Activated CD4-positive, alpha-beta memory T cell treated with anti-CD3 and anti-CD28 coated beads, Interleukin-2, amount 10 ng/mL, durations not matched to agents 7 days and 5 days (primary cell): ENCODE measurements around the gene ELMO1. TPM values are rescaled to one million over a fixed set of nuclear protein-coding genes. Genes with fewer than 3 reads are reported as not detected.

Experiments used
- CTCF ChIA-PET: fragments of 350-600 bp; sonication (Branson Sonifier 250); formaldehyde crosslinking; loops from one replicate; lab custom pipeline; 2021; ENCODE audit warnings: antibody characterized with exemption, inconsistent platforms; lab: Charles Lee
- POLR2A ChIA-PET: fragments of 350-600 bp; sonication (Branson Sonifier 250); formaldehyde crosslinking; loops from one replicate; lab custom pipeline; 2021; ENCODE audit warnings: antibody characterized with exemption; lab: Charles Lee
- DNase-seq: peaks from one replicate; pipeline ENCODE4 v3.0.0-alpha.2; 2020
- H3K27ac Mint-ChIP-seq: one replicate; pipeline ENCODE4 v1.8.0; 2021; ENCODE audit warnings: mild to moderate bottlenecking, mixed read lengths
- H3K27me3 Mint-ChIP-seq: one replicate; pipeline ENCODE4 v1.8.0; 2021; ENCODE audit warnings: mixed read lengths
- H3K36me3 Mint-ChIP-seq: one replicate; pipeline ENCODE4 v1.8.0; 2021; ENCODE audit warnings: low read depth, mixed read lengths
- H3K4me1 Mint-ChIP-seq: one replicate; pipeline ENCODE4 v1.8.0; 2021; ENCODE audit warnings: mixed read lengths
- H3K4me3 Mint-ChIP-seq: one replicate; pipeline ENCODE4 v1.8.0; 2021; ENCODE audit warnings: mild to moderate bottlenecking, mixed read lengths
- H3K9me3 Mint-ChIP-seq: one replicate; pipeline ENCODE4 v1.8.0; 2021; ENCODE audit warnings: mixed read lengths
- total RNA-seq, 2 experiments: library from RNA; stranded (reverse); gene quantifications; one replicate each; pipeline ENCODE4 v1.2.3, GENCODE V29; 2021

ELMO1 gene
- total RNA-seq, 2 experiments from 2014 or later, result 100 to 102 TPM

DNA sequence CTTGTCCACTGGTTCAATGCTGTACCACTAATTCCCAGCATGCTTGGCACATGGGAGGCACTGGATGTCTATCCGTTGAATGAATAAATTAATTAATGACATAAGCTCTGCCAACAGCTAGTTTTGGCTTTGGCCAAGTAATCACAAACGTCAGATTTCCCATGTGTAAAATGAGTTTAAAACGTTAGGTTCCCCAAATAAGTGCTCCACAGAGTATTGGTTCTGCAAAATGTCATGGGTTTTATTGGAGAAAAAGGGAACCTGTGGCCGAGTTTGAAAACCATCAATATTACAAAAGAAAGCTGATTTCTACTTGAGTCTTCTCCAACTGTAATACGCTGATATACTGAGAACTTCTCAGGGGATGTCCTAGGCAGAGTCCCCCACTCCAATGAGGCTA lies 23.2 kb downstream of the ELMO1 start:
- H3K4me3 Mint-ChIP-seq, result no peak overlapping the region
- H3K4me1 Mint-ChIP-seq, result peaks cover 12% of the 10 kb centered on the region
- H3K27me3 Mint-ChIP-seq, result no peaks in the 10 kb centered on the region
- H3K9me3 Mint-ChIP-seq, result no peaks in the 10 kb centered on the region
- no peak for DNase-seq
- H3K27ac Mint-ChIP-seq, result no peak overlapping the region
- H3K36me3 Mint-ChIP-seq, result peaks cover 21% of the 10 kb centered on the region
- POLR2A ChIA-PET, result no interaction called here
- CTCF ChIA-PET, result interaction anchor here (0.6 to 0.9 kb wide), 2 partner anchors 9 to 157 kb away, joined by 3 read pairs; no protein-coding TSS in a partner anchor

DNA sequence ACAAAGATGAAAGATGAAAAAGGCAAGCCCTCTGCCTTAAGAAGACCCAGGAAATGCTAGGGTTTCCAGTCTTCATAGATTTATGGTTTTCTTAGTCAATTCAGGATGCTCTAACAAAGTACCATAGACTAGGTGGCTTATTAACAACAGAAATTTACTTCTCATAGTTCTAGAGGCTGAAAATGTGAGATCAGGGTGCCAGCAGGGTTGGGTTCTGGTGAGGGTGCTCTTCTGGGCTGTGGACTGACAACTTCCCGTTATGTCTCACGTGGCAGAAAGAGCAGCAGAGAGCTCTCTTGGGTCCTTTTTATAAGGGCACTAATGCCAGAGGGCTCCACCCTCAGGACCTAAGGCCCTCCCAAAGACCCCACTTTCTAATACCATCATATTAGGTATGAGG lies 23.7 kb downstream of the ELMO1 start:
- DNase-seq, result no peak
- Mint-ChIP-seq H3K36me3 (peaks cover 20% of the 10 kb centered on the region), H3K4me1 (peaks cover 12% of the 10 kb centered on the region), H3K27ac (no peak overlapping the region), H3K9me3 (no peaks in the 10 kb centered on the region), H3K27me3 (no peaks in the 10 kb centered on the region), H3K4me3 (no peak overlapping the region)
- CTCF ChIA-PET, result interaction anchor here (0.9 kb wide), 1 partner anchor 8 kb away, joined by 3 read pairs; no protein-coding TSS in a partner anchor
- POLR2A ChIA-PET, result no interaction called here

DNA sequence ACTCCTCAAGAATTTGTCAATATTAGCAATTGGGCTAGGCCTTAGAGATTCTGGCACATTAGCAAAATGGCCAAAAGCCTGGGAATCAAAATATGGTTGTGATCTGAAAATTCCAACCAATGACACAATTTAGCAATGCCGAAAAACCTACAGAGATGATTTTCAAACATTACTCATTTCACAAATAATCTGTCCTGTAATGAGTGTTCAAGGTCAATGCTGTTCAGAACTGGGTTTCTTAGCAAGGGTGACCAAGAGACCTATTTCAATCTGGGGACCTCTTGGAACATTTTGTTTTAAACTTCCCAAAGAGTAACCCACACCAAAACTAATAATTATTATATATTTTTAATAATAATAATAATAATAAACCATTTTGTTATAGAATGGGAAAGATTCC lies 24.1 kb downstream of the ELMO1 start:
- no peak for DNase-seq
- ChIA-PET POLR2A (no interaction called here), CTCF (no interaction called here)
- no peak overlapping the region for H3K4me3 Mint-ChIP-seq
- H3K27me3 Mint-ChIP-seq, result no peaks in the 10 kb centered on the region
- no peaks in the 10 kb centered on the region for H3K9me3 Mint-ChIP-seq
- peaks cover 11% of the 10 kb centered on the region for H3K4me1 Mint-ChIP-seq
- H3K27ac Mint-ChIP-seq, result no peak overlapping the region
- H3K36me3 Mint-ChIP-seq, result peaks cover 19% of the 10 kb centered on the region

DNA sequence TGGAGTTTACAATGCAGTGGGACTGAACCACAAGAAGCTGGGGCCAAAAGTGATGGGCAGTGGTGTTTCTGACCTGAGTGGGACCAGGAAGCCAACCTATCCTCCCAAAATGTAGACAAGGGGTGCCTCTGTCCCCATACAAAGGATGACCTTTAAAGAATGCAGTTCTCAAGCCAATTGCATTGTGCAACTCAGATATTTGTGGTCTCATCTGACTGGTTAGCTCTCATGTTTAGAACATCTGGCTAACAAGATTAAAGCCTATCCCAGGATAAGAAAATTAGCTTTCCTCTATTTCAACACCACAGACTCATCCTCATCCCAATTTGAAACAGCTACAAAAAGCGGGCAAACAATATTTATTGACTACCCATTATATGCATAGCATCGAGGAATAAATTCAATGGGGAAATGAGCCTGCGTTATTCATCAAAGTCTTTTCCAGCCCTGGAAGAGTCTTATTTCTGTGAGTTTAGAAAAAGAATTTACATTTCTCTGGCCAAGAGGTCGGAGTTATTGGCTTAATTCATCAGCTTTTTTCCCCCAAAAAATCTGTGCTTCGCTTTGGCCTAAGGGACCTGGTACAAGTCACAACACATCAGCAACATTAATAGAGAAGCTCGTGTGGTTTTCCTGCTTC lies 26.7 kb downstream of the ELMO1 start:
- Mint-ChIP-seq H3K9me3 (no peaks in the 10 kb centered on the region), H3K4me3 (no peak overlapping the region), H3K36me3 (peaks cover 8% of the 10 kb centered on the region), H3K4me1 (peaks cover 15% of the 10 kb centered on the region), H3K27ac (no peak overlapping the region), H3K27me3 (no peaks in the 10 kb centered on the region)
- DNase-seq, result no peak
- ChIA-PET POLR2A (no interaction called here), CTCF (interaction anchor here (0.7 to 1.2 kb wide), 2 partner anchors 27 to 126 kb away, joined by 3 read pairs; partner anchors contain the start of gene ELMO1)

DNA sequence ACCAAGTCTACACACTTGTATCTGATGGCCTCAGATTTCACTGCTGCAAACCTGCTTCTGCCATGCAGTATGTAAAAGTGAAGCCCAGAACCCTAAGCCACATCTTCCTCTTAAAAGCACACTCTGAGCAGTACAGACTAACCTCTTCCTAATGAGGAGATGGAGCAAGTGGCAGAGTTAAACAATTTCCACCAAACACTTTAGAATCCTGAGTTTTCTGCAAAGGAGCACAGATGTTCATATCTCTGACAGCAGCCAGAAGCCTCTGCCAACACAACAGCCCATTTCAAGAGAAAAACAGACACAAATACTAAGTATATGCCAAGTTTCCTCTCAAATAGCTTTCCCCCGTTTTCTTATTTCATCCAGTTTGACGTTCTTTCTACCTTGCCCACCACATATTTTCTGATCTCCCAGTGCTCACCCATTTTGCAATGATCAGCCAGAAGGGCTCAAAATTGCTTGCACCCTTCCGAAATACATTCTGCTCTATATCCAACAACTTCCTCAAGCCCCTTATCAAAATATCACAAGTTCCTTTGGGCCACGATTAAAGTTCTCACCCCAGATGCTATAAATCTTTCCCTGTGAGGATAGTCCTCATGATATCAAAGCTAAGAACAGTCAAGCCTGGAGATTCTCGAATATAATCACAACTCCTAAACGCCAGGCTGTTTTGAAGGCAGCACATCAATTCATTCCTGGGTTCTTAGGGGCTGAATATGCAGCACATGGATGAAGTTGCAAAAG lies 27.5 kb downstream of the ELMO1 start:
- ChIA-PET POLR2A (interaction anchor here (1.1 kb wide), 1 partner anchor 12 kb away, joined by 5 read pairs; no protein-coding TSS in a partner anchor), CTCF (no interaction called here)
- Mint-ChIP-seq H3K4me3 (no peak overlapping the region), H3K27me3 (no peaks in the 10 kb centered on the region), H3K27ac (no peak overlapping the region), H3K9me3 (no peaks in the 10 kb centered on the region), H3K36me3 (peaks cover 4% of the 10 kb centered on the region), H3K4me1 (peaks cover 19% of the 10 kb centered on the region)
- no peak for DNase-seq

DNA sequence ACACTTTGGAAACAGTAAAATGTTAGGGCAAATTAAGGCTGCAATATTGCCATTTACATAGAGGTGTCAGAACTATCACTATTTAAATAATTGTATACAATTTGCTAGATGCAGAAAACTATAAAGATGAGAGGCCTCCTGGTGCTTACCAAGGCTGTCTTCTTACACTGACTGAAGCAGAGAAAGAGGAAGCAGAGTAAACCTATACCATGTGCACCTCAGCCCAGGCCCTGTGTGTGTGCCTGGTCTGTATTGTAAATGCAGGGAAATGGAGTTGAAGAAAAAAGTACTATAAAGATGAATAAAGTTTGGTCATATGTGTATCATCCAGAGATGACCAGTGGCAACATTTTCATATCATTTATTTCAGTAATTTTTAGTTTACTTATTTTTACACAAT lies 29.2 kb downstream of the ELMO1 start:
- H3K27me3 Mint-ChIP-seq, result no peaks in the 10 kb centered on the region
- no peak for DNase-seq
- peaks cover 7% of the 10 kb centered on the region for H3K36me3 Mint-ChIP-seq
- no peak overlapping the region for H3K4me3 Mint-ChIP-seq
- no peaks in the 10 kb centered on the region for H3K9me3 Mint-ChIP-seq
- H3K27ac Mint-ChIP-seq, result no peak overlapping the region
- ChIA-PET CTCF (no interaction called here), POLR2A (interaction anchor here (1.1 kb wide), 1 partner anchor 10 kb away, joined by 5 read pairs; no protein-coding TSS in a partner anchor)
- peaks cover 19% of the 10 kb centered on the region for H3K4me1 Mint-ChIP-seq

DNA sequence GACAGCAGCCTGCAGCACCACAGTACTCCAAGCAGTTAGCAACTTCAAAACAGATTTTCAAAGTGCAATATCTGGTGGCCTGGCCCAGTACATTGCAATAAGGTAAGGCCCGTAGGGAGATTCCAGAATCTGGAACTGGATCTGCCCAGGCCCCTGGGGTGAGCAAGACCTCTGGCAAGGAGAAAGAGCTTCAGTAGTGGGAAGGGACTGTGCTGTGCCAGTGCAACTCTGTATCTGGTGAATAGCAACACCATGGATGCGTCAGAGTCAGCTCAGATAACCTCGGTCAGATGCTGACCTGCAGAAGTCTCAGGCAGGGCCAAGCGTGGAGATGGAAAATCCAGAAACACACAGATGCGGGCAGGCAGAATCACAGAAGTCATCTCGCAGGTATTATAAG lies 30.3 kb downstream of the ELMO1 start:
- CTCF ChIA-PET, result no interaction called here
- Mint-ChIP-seq H3K27ac (no peak overlapping the region), H3K9me3 (no peaks in the 10 kb centered on the region), H3K4me3 (no peak overlapping the region), H3K4me1 (peaks cover 17% of the 10 kb centered on the region), H3K27me3 (no peaks in the 10 kb centered on the region), H3K36me3 (peaks cover 8% of the 10 kb centered on the region)
- DNase-seq, result no peak
- POLR2A ChIA-PET, result interaction anchor here (2.2 kb wide), 1 partner anchor 29 kb away, joined by 6 read pairs; no protein-coding TSS in a partner anchor

DNA sequence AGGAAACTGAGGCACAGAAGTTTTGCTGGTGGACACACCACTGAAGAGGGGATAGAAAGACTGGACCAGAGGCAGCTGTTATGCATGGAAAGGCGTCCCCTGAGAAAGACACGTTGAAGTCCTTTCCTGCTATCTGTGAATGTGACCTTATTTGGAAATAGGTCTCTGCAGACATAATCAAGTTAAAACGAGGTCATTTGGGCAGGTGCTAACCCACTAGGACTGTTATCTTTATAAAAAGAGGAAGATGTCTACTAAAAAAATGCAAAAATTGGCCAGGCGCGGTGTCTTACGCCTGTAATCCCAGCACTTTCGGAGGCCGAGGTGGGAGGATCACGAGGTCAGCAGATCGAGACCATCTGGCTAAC lies 31.6 kb downstream of the ELMO1 start:
- Mint-ChIP-seq H3K36me3 (peaks cover 17% of the 10 kb centered on the region), H3K4me3 (no peak overlapping the region), H3K27me3 (no peaks in the 10 kb centered on the region), H3K27ac (no peak overlapping the region), H3K9me3 (peaks cover 6% of the 10 kb centered on the region), H3K4me1 (peaks cover 19% of the 10 kb centered on the region)
- DNase-seq, result no peak
- ChIA-PET POLR2A (interaction anchor here (2.2 kb wide), 1 partner anchor 31 kb away, joined by 6 read pairs; no protein-coding TSS in a partner anchor), CTCF (interaction anchor here (0.8 kb wide), 1 partner anchor 9 kb away, joined by 3 read pairs; no protein-coding TSS in a partner anchor)

DNA sequence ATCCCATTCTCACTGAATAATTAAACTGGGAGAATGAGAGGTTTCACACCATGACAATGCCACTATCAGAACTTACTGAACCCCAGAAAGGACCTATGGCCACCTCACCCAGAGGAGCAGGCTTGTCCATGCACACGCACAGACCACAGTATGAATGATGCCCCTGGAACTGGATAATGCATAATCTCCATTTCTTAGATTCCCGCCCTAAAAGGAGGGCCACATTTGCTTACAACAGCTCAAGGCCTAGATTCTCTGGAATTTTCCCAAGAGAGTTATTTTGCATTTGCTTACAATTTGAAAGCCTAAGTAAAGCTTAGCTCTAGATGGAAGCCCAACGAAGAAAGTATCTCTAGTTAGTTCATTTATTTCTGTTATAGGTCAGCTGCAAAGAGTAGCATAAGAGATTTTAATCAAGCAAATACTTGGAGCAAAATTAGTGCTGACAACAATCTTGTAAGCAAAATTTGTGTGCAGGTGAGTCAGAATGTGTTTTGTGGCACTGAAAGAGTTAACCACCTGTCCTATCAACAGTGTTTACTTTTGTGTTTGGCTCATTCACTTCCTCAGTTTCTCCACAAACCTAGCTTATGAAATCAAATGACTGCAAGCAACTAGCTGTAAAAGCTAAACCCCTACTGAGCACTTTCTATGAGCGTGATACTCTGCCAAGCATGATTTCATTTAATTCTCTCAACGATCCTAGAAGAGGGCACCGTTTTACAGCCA lies 32.1 kb downstream of the ELMO1 start:
- Mint-ChIP-seq H3K36me3 (peaks cover 19% of the 10 kb centered on the region), H3K27ac (no peak overlapping the region), H3K9me3 (peaks cover 6% of the 10 kb centered on the region), H3K27me3 (no peaks in the 10 kb centered on the region), H3K4me3 (no peak overlapping the region), H3K4me1 (peaks cover 25% of the 10 kb centered on the region)
- POLR2A ChIA-PET, result interaction anchor here (2.2 kb wide), 1 partner anchor 31 kb away, joined by 6 read pairs; no protein-coding TSS in a partner anchor
- CTCF ChIA-PET, result interaction anchor here (0.8 kb wide), 1 partner anchor 9 kb away, joined by 3 read pairs; no protein-coding TSS in a partner anchor
- DNase-seq, result no peak

DNA sequence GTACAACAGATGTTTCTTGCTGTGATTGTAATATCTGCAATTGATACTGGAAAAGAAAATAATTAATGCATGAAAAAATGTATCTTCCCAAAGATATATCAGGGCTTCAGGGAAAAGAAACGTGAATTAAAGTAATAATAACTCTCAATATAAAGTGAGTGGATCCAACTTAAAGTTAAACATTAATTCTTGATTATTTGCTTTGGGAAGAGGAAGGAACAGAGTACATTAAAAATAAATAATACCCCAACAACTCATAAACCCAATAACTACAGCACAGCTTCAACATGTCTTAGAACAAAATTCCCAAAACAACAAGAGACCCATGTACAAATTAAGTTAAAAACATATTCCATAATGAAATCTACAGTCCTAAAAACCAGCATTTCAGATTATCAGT lies 33.0 kb downstream of the ELMO1 start:
- ChIA-PET CTCF (no interaction called here), POLR2A (no interaction called here)
- no peaks in the 10 kb centered on the region for H3K27me3 Mint-ChIP-seq
- peaks cover 26% of the 10 kb centered on the region for H3K4me1 Mint-ChIP-seq
- H3K27ac Mint-ChIP-seq, result no peak overlapping the region
- H3K4me3 Mint-ChIP-seq, result no peak overlapping the region
- H3K36me3 Mint-ChIP-seq, result peaks cover 19% of the 10 kb centered on the region
- DNase-seq, result no peak
- H3K9me3 Mint-ChIP-seq, result peaks cover 6% of the 10 kb centered on the region

DNA sequence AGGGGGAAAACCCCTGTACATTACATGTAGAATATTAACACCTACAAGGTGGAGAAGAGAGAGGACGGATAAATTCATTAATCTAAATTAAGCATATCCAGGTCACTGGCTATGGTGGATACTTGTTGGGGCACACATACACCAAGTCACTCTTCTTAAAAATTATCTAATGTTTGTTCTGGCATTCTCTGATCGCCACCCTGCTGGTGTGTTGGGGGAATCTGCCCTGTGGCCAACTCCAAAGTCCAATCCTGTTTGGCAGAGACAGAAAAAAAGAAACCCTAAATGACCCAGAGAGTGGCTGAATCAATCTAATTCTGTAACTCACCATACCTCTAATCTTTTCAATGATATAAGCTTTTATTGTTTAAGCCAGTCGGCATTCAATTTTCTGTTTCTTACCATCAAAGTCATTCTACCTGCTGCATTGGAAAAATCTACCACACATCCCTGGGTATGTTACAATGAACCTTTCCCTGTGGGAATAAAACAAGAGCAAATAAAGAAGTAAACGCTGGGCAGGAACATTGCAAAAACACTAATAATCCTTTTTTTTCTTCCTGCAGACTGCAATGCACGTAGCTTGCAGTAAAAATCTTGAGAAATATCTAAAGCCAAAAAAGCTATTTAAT lies 34.2 kb downstream of the ELMO1 start:
- Mint-ChIP-seq H3K4me1 (peaks cover 38% of the 10 kb centered on the region), H3K27ac (no peak overlapping the region), H3K27me3 (no peaks in the 10 kb centered on the region), H3K36me3 (peaks cover 19% of the 10 kb centered on the region), H3K4me3 (no peak overlapping the region), H3K9me3 (peaks cover 6% of the 10 kb centered on the region)
- DNase-seq, result no peak
- ChIA-PET CTCF (no interaction called here), POLR2A (no interaction called here)

DNA sequence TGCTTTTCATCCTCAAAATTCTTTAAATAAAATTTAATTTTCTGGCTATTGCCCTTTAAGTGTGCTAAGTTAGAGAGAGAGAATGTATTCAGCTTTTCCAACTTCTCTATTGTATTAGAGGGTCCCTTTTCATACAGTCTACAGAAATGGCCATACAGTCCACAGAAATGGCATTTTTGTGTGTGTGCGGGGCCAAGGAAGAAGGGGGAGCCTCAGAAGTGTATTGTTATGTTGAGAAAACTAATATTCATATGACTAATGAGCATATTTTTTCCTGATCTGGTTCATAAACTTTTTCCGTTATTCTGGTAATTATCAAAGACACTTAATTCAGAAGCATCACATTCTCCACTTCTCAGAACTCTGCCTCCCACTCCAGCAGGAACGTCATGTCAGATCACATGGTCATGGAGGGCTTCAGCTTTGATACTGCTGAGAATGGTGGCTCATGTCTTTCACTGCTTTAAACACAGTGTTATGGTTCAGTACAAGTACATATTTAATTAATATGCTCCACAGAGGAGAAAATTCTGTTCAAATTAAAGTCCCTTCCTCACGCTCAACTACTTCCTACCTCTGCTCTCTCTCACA lies 37.1 kb downstream of the ELMO1 start:
- CTCF ChIA-PET, result interaction anchor here (3.8 to 4.4 kb wide), 2 partner anchors 37 to 58 kb away, joined by 12 to 32 read pairs; partner anchors contain the start of gene ELMO1

More for the DNA sequence above, 37.1 kb downstream of the ELMO1 start:
- Mint-ChIP-seq H3K27me3 (no peaks in the 10 kb centered on the region), H3K27ac (peak overlapping the region; percentile 56), H3K4me1 (peaks cover 52% of the 10 kb centered on the region), H3K4me3 (no peak overlapping the region), H3K9me3 (peaks cover 6% of the 10 kb centered on the region), H3K36me3 (peaks cover 19% of the 10 kb centered on the region)
- DNase-seq, result no peak
- POLR2A ChIA-PET, result interaction anchor here (0.8 to 2.2 kb wide), 2 partner anchors 29 to 33 kb away, joined by 3 to 10 read pairs; no protein-coding TSS in a partner anchor
